Nephron (organoid): Measurements from ENCODE around the gene MMP21.

Experiments
- H3K27ac Mint-ChIP-seq, 3 experiments: 2 replicates each; pipeline ENCODE4 v1.8.0; 2020; ENCODE audit warnings: mixed read lengths in 3 of 3, mild to moderate bottlenecking in 2 of 3, moderate library complexity in 1 of 3
- H3K27me3 Mint-ChIP-seq: 2 replicates; pipeline ENCODE4 v1.8.0; 2021; ENCODE audit warnings: low read depth, mild to moderate bottlenecking, moderate library complexity, mixed read lengths
- H3K36me3 Mint-ChIP-seq: 2 replicates; pipeline ENCODE4 v1.8.0; 2020; ENCODE audit warnings: low read depth, mixed read lengths
- H3K4me1 Mint-ChIP-seq: 2 replicates; pipeline ENCODE4 v1.8.0; 2020; ENCODE audit warnings: mixed read lengths
- H3K4me3 Mint-ChIP-seq, 3 experiments: 2 replicates each; pipeline ENCODE4 v1.8.0; 2020; ENCODE audit warnings: mild to moderate bottlenecking in 3 of 3, mixed read lengths in 3 of 3, moderate library complexity in 2 of 3
- H3K9me3 Mint-ChIP-seq: 2 replicates; pipeline ENCODE4 v1.8.0; 2020; ENCODE audit warnings: mixed read lengths
- CTCF ChIP-seq, 3 experiments: fragments of 200-600 bp; sonication (generic); IDR thresholded peaks; one replicate each; pipeline ENCODE4 v1.5.0; 2021; ENCODE audit warnings: antibody characterized with exemption in 3 of 3; ENCODE audit not compliant: unreplicated experiment in 3 of 3

The MMP21 gene

GRCh38 chr10:125734823-125735222 lies 40.8 kb downstream of the MMP21 start:
- Mint-ChIP-seq H3K27me3 (no peaks in the 10 kb centered on the region), H3K4me1 (no peaks in the 10 kb centered on the region), H3K27ac (no peak overlapping the region), H3K36me3 (peaks cover 84% of the 10 kb centered on the region), H3K9me3 (no peaks in the 10 kb centered on the region), H3K4me3 (no peak overlapping the region)
- TF ChIP-seq CTCF (IDR thresholded peaks at IDR 0.05; ENCODE audit: unreplicated experiment in 3 of 3): peak in 1 of 3 experiments; percentile 21

DNA sequence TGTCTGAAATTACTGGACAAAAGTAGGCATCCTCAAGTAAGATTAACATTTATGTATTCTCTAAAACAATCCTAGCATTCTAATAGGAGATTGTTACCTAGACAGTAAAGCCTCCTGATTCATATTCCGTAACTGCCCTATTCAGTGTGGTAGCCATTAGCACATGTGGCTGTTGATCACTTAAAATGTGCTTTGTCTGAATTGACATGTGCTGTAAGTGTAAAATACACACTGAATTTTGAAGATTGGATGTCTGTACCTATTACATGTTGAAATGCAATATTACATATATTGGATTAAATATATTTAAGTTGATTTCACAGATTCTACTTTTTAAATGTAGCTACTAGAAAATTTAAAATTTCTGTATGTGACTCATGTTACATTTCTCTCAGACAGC lies 41.5 kb downstream of the MMP21 start:
- Mint-ChIP-seq H3K27me3 (no peaks in the 10 kb centered on the region), H3K9me3 (no peaks in the 10 kb centered on the region), H3K27ac (no peak overlapping the region), H3K4me3 (no peak overlapping the region), H3K36me3 (peaks cover 84% of the 10 kb centered on the region), H3K4me1 (no peaks in the 10 kb centered on the region)
- no peak for TF ChIP-seq CTCF (IDR thresholded peaks at IDR 0.05; ENCODE audit: unreplicated experiment in 3 of 3)

GRCh38 chr10:125727436-125727835 lies 48.2 kb downstream of the MMP21 start:
- H3K4me3 Mint-ChIP-seq: no peak overlapping the region
- no peak for TF ChIP-seq CTCF (IDR thresholded peaks at IDR 0.05; ENCODE audit: unreplicated experiment in 3 of 3)
- H3K27me3 Mint-ChIP-seq: no peaks in the 10 kb centered on the region
- no peak overlapping the region for H3K27ac Mint-ChIP-seq
- no peaks in the 10 kb centered on the region for H3K9me3 Mint-ChIP-seq
- no peaks in the 10 kb centered on the region for H3K4me1 Mint-ChIP-seq
- H3K36me3 Mint-ChIP-seq: peaks cover 85% of the 10 kb centered on the region

DNA sequence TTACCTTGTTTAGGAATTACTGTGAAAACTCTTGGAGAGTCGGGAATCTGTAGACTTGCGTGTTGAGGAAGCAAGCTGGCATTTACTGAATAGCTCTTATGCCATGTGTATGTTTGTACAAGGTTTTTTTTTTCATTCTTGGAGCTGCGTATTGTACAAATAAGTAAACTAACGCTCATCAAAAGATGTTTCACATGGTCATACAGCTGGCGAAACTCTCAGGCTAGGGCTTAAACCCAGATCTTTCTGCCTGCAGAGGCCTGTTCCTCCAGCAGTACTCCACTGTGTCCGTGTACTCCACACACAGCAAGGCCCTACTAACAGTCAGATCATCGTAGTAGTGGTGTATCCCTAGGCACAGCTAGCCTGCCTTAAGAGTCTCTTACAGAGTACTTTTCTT lies 48.7 kb downstream of the MMP21 start:
- Mint-ChIP-seq H3K27me3 (no peaks in the 10 kb centered on the region), H3K36me3 (peaks cover 85% of the 10 kb centered on the region), H3K4me1 (peaks cover 2% of the 10 kb centered on the region), H3K9me3 (no peaks in the 10 kb centered on the region), H3K27ac (no peak overlapping the region), H3K4me3 (no peak overlapping the region)
- TF ChIP-seq CTCF (IDR thresholded peaks at IDR 0.05; ENCODE audit: unreplicated experiment in 3 of 3): no peak

DNA sequence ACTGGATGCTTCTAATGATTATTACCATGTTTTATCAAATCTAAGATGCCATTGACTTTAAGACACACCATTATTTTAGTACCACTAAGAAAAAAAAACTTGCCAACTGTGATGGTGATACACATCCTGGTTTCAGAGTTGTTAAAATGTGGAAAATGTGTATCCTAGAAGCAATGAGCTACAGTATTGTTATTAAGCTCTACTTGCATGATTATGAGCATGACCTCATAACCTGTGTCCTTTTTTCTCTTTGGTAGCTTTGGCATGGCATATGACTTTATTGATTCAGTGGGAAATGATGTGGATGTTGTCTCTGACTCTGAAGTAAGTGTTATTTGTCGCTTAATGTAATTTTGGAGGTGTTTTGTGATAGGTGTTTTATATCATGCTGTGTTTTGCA lies 52.8 kb downstream of the MMP21 start:
- Mint-ChIP-seq H3K4me1 (peaks cover 8% of the 10 kb centered on the region), H3K36me3 (peaks cover 60% of the 10 kb centered on the region), H3K27me3 (no peaks in the 10 kb centered on the region), H3K9me3 (peaks cover 5% of the 10 kb centered on the region), H3K27ac (no peak overlapping the region), H3K4me3 (peak overlapping the region; percentile 4 to 61 (median 26))
- no peak for TF ChIP-seq CTCF (IDR thresholded peaks at IDR 0.05; ENCODE audit: unreplicated experiment in 3 of 3)

DNA sequence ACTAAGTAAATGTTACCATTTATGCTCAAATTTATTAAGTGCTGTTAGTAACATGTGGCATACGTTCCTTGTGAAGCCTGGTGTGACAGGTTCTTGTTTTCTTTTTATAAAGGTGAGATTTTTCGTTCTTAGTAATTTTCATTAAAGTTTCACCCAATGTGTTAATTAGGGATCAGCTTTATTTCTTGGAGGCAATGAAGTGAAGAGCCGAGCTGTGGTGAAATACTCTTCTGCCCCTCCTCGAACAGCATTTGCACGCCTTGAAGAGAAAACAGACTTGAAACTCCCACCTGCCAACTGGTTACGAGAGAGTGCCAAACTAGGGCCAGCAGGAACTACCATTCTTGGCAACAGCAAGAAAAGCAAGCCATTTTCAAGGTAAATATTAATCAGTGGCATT lies 54.6 kb downstream of the MMP21 start:
- Mint-ChIP-seq H3K27me3 (no peaks in the 10 kb centered on the region), H3K4me1 (peaks cover 8% of the 10 kb centered on the region)
- TF ChIP-seq CTCF (IDR thresholded peaks at IDR 0.05; ENCODE audit: unreplicated experiment in 3 of 3): no peak

More for the DNA sequence above, 54.6 kb downstream of the MMP21 start:
- H3K27ac Mint-ChIP-seq: no peak overlapping the region
- H3K4me3 Mint-ChIP-seq: peak overlapping the region; percentile 80 to 94 (median 82)
- peaks cover 10% of the 10 kb centered on the region for H3K9me3 Mint-ChIP-seq
- peaks cover 47% of the 10 kb centered on the region for H3K36me3 Mint-ChIP-seq
